Endothelial cell of umbilical vein (primary cell): Measurements from ENCODE around the gene DGKI. TPM values are rescaled to one million over a fixed set of nuclear protein-coding genes. Genes with fewer than 3 reads are reported as not detected.

ENCODE experiments used
- BruUV-seq: library from RNA; stranded (reverse); fragments of 400-500 nt; replicated peaks from 2 replicates; lab custom pipeline; 2021; lab: Mats Ljungman, UMichigan
- CTCF ChIA-PET: fragments of 300-600, 350-600 bp; sonication (Branson Sonifier 250); formaldehyde crosslinking; loops from one replicate; lab custom pipeline; 2021; ENCODE audit warnings: antibody characterized with exemption, inconsistent platforms; lab: Charles Lee
- POLR2A ChIA-PET: fragments of 300-600, 350-600 bp; sonication (Branson Sonifier 250); formaldehyde crosslinking; loops from one replicate; lab custom pipeline; 2021; ENCODE audit warnings: antibody characterized with exemption, inconsistent platforms; lab: Charles Lee
- DNase-seq: peaks from one replicate; pipeline ENCODE4 v3.0.0-alpha.2; 2011; ENCODE audit warnings: low read depth, low spot score
- FAIRE-seq: peaks from 2 replicates; lab custom pipeline; 2011; peaks lifted over from hg19 to GRCh38; lab: Jason Lieb, UNC
- H2AFZ ChIP-seq: 2 replicates; pipeline ENCODE4 v1.6.0; 2012; ENCODE audit warnings: low read depth, low read length, control low read depth, inconsistent platforms
- H3K27ac ChIP-seq: 2 replicates; pipeline ENCODE4 v1.5.1; 2011; ENCODE audit warnings: low read depth, mild to moderate bottlenecking, control low read depth, low read length, moderate library complexity; ENCODE audit not compliant: insufficient read depth
- H3K27me3 ChIP-seq, 2 experiments: 2 replicates each; pipeline versions ENCODE4 v1.6.0 to v1.6.1; 2011; ENCODE audit warnings: low read length in 2 of 2, mixed read lengths in 1 of 2; ENCODE audit not compliant: control insufficient read depth in 2 of 2, insufficient read depth in 2 of 2
- H3K36me3 ChIP-seq, 2 experiments: 2 replicates in 1 of 2; 3 replicates in 1 of 2; pipeline ENCODE4 v1.5.1; 2011; ENCODE audit warnings: low read length in 2 of 2, mild to moderate bottlenecking in 1 of 2, moderate library complexity in 1 of 2; ENCODE audit not compliant: control insufficient read depth in 2 of 2, insufficient read depth in 2 of 2; ENCODE audit errors: extremely low read depth in 1 of 2
- H3K4me1 ChIP-seq: 3 replicates; pipeline ENCODE4 v1.5.1; 2011; ENCODE audit warnings: mild to moderate bottlenecking, low read length; ENCODE audit not compliant: control insufficient read depth, insufficient read depth; ENCODE audit errors: extremely low read depth
- H3K4me2 ChIP-seq: 2 replicates; pipeline ENCODE4 v1.6.1; 2011; ENCODE audit warnings: low read length, control low read depth, mixed read lengths; ENCODE audit not compliant: insufficient read depth
- H3K4me3 ChIP-seq, 3 experiments: fragments of 200-600 bp in 1 of 3; sonication (generic), shearing (Covaris generic) in 1 of 3; replicated peaks in 1 of 3; 2 replicates each; pipeline ENCODE4 v1.5.1; 2011 to 2016; ENCODE audit warnings: control low read depth in 3 of 3, low read length in 3 of 3, mild to moderate bottlenecking in 2 of 3, inconsistent platforms in 1 of 3, low read depth in 1 of 3, moderate library complexity in 1 of 3; ENCODE audit not compliant: insufficient read depth in 1 of 3
- H3K79me2 ChIP-seq: 2 replicates; pipeline ENCODE4 v1.6.0; 2012; ENCODE audit warnings: low read length, inconsistent platforms; ENCODE audit not compliant: control insufficient read depth, insufficient read depth
- H3K9ac ChIP-seq: replicated peaks from 2 replicates; pipeline ENCODE3; 2011; ENCODE audit warnings: low read length, control low read depth; ENCODE audit not compliant: insufficient read depth; ENCODE audit errors: extremely low read depth
- H3K9me1 ChIP-seq: replicated peaks from 3 replicates; pipeline ENCODE4 v1.6.0; 2011; ENCODE audit warnings: mild to moderate bottlenecking, low read length; ENCODE audit not compliant: control insufficient read depth, insufficient read depth; ENCODE audit errors: extremely low read depth
- H3K9me3 ChIP-seq: replicated peaks from 2 replicates; pipeline ENCODE4 v1.5.1; 2012; ENCODE audit warnings: low read length, inconsistent platforms; ENCODE audit not compliant: control insufficient read depth, insufficient read depth
- H4K20me1 ChIP-seq: replicated peaks from 2 replicates; pipeline ENCODE3; 2011; ENCODE audit warnings: mild to moderate bottlenecking, low read length; ENCODE audit not compliant: control insufficient read depth, insufficient read depth; ENCODE audit errors: extremely low read depth
- EZH2 ChIP-seq: IDR thresholded peaks from 2 replicates; pipeline ENCODE4 v1.6.1; 2012; ENCODE audit warnings: borderline replicate concordance, low read depth, mild to moderate bottlenecking, moderate library complexity, low read length, inconsistent platforms; ENCODE audit not compliant: severe bottlenecking
- FOS ChIP-seq: IDR thresholded peaks from 2 replicates; pipeline ENCODE4 v1.6.1; 2011; ENCODE audit warnings: mild to moderate bottlenecking, low read length, moderate library complexity, borderline replicate concordance; ENCODE audit not compliant: insufficient read depth
- GATA2 ChIP-seq: IDR thresholded peaks from 2 replicates; pipeline ENCODE4 v1.7.0; 2011; ENCODE audit warnings: low read depth, mild to moderate bottlenecking, moderate library complexity, mixed read lengths, low read length; ENCODE audit not compliant: insufficient read length, insufficient read depth
- JUN ChIP-seq: IDR thresholded peaks from 2 replicates; pipeline ENCODE4 v1.6.1; 2011; ENCODE audit warnings: borderline replicate concordance, low read depth; ENCODE audit not compliant: insufficient read length, insufficient read depth
- MYC ChIP-seq: IDR thresholded peaks from one replicate; pipeline ENCODE4 v1.6.1; 2011; ENCODE audit warnings: mild to moderate bottlenecking, low read depth, low read length
- POLR2A ChIP-seq: IDR thresholded peaks from 2 replicates; pipeline ENCODE4 v1.6.1; 2012; ENCODE audit warnings: low read depth, mild to moderate bottlenecking, control low read depth, low read length
- POLR2AphosphoS5 ChIP-seq: IDR thresholded peaks from 2 replicates; pipeline ENCODE4 v1.6.1; 2012; ENCODE audit warnings: low read depth, mild to moderate bottlenecking, control low read depth, low read length, moderate library complexity; ENCODE audit not compliant: insufficient read depth
- dilution Hi-C: fragments of 300-500 bp; cut with MboI; formaldehyde crosslinking; loops from one replicate; pipeline ENCODE4 v1.15.0; 2019; ENCODE audit warnings: low sequenced_read_pairs; ENCODE audit not compliant: extremely low pct_ligation_motif_present
- intact Hi-C: fragments of 100-400 bp; cut with micrococcal nuclease; formaldehyde crosslinking; loops from one replicate; pipeline ENCODE4 v1.10.0; 2022
- polyA plus RNA-seq, 4 experiments: library from polyadenylated mRNA; depleted of rRNA in 3 of 4; stranded (reverse) in 3 of 4; unstranded in 1 of 4; fragments of >200 nt; gene quantifications; 2 replicates each; pipeline versions ENCODE4 v1.2.1 to v1.2.3, GENCODE V29; 2011 to 2012; ENCODE audit warnings: missing spikeins in 1 of 4
- total RNA-seq: library from RNA; stranded (reverse); gene quantifications from 2 replicates; pipeline ENCODE4 v1.2.3, GENCODE V29; 2021
- TF ChIP-seq, protein P1 (sequence below): IDR thresholded peaks from 2 replicates; pipeline ENCODE4 v1.6.1; 2011; ENCODE audit not compliant: insufficient read depth, insufficient read length
- TF ChIP-seq, protein P2 (sequence below), 2 donors: IDR thresholded peaks; 1 replicate in 1 of 2; 2 replicates in 1 of 2; pipeline ENCODE4 v1.5.1; 2011; ENCODE audit warnings: low read length in 2 of 2, mild to moderate bottlenecking in 2 of 2, moderate library complexity in 2 of 2, control low read depth in 1 of 2, inconsistent platforms in 1 of 2, low read depth in 1 of 2; ENCODE audit not compliant: insufficient read depth in 1 of 2; ENCODE audit errors: extremely low read depth in 1 of 2

DGKI gene
- total and polyA plus RNA-seq, 2 donors (not counting 3 experiments of a cell fraction or from before 2014, with no cell fraction given): 0.11 to 0.51 TPM

DNA sequence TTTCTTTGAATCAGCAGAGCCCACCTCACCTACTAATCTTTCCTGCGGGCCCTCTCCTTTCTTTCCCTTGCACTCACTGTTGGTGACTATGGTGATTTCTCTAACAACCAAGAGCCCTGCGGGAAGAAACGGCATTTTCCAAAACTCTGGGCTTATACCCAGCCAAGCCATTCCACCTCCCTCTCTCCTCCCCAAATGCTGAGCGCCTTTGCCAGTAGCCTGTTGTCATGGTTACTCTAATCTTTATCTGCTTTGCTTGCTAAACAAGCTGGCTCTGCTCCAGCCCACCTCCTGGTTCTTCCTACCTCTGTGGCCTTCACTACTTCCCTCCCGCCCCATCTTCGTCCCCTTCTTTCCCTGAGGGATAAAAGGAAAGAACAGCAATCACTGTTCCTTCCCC, 86.7 kb downstream of the DGKI start:
- CTCF ChIA-PET: no interaction called here
- Histone ChIP-seq H3K27ac (no peak overlapping the region), H3K9me1 (no peaks in the 10 kb centered on the region), H4K20me1 (no peaks in the 10 kb centered on the region), H3K9me3 (no peaks in the 10 kb centered on the region), H3K36me3 (no peaks in the 10 kb centered on the region), H3K27me3 (peaks cover 0 to 1% of the 10 kb centered on the region in 2 experiments), H3K9ac (no peak overlapping the region), H3K4me2 (no peak overlapping the region), H3K4me1 (no peaks in the 10 kb centered on the region), H3K79me2 (no peaks in the 10 kb centered on the region), H3K4me3 (no peak overlapping the region), H2AFZ (no peak overlapping the region)
- POLR2A ChIA-PET: no interaction called here
- TF ChIP-seq FOS (no peak), MYC (no peak), POLR2A (no peak)
- DNase-seq (no peak), FAIRE-seq (no peak)
- intact Hi-C loops (no loop called here), dilution Hi-C loops (no loop called here)
- BruUV-seq: no TSS peak

DNA sequence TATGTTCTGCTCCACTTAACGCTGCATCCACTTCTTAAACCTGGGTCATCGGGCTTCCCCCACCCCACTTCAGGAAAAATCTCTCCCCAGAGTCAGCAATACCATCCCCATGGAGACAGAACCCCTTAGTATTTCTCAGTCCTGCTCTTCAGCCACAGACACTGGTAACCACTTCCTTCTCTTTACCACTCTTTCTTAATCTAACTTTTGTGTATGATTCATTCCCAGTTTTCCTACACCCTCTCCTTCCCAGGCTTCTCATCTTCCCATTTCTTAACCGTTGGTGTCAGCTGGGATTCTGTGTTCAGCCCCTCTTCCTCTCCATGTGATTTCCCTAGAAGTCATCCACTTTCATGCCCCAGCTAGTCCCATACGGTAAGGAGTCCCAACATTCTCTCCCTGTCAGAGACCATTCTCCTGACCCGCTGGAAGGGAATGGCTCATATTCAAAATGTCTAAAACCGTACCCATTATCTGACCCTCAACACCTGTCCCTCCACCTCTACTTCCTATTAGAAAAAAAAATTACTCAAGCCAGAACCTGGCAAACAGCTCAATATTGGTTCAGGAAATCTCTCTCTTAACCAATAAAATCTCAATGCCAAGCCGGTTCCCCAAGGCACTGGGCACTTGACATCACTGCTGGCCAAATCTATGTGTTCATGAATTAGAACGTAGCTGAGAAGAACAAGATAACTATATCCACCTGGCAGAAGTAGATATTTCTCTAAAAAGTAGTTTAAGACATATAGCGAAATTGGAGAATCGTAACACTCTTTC, 89.4 kb downstream of the DGKI start:
- intact Hi-C loops: no loop called here
- Histone ChIP-seq H3K9ac (no peak overlapping the region), H3K4me1 (no peaks in the 10 kb centered on the region), H3K9me1 (no peaks in the 10 kb centered on the region), H3K4me3 (no peak overlapping the region), H2AFZ (no peak overlapping the region), H3K9me3 (no peaks in the 10 kb centered on the region), H3K4me2 (no peak overlapping the region), H3K27me3 (peaks cover 0 to 1% of the 10 kb centered on the region in 2 experiments), H4K20me1 (no peaks in the 10 kb centered on the region), H3K27ac (no peak overlapping the region), H3K36me3 (no peaks in the 10 kb centered on the region), H3K79me2 (no peaks in the 10 kb centered on the region)
- DNase-seq (no peak), FAIRE-seq (no peak)
- no TSS peak for BruUV-seq
- dilution Hi-C loops: no loop called here
- ChIA-PET POLR2A (no interaction called here), CTCF (interaction anchor here (0.7 kb wide), 1 partner anchor 46 kb away, joined by 3 read pairs; no protein-coding TSS in a partner anchor)
- TF ChIP-seq MYC (no peak), GATA2 (no peak), FOS (no peak), EZH2 (no peak), POLR2AphosphoS5 (no peak), JUN (no peak), POLR2A (no peak)
- TF ChIP-seq, protein P1, sequence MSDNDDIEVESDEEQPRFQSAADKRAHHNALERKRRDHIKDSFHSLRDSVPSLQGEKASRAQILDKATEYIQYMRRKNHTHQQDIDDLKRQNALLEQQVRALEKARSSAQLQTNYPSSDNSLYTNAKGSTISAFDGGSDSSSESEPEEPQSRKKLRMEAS: no peak
- TF ChIP-seq, protein P2, sequence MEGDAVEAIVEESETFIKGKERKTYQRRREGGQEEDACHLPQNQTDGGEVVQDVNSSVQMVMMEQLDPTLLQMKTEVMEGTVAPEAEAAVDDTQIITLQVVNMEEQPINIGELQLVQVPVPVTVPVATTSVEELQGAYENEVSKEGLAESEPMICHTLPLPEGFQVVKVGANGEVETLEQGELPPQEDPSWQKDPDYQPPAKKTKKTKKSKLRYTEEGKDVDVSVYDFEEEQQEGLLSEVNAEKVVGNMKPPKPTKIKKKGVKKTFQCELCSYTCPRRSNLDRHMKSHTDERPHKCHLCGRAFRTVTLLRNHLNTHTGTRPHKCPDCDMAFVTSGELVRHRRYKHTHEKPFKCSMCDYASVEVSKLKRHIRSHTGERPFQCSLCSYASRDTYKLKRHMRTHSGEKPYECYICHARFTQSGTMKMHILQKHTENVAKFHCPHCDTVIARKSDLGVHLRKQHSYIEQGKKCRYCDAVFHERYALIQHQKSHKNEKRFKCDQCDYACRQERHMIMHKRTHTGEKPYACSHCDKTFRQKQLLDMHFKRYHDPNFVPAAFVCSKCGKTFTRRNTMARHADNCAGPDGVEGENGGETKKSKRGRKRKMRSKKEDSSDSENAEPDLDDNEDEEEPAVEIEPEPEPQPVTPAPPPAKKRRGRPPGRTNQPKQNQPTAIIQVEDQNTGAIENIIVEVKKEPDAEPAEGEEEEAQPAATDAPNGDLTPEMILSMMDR (IDR thresholded peaks at IDR 0.05; ENCODE audit: extremely low read depth in 1 of 2, insufficient read depth in 1 of 2, low read depth in 1 of 2, low read length in 2 of 2): no peak
